Right hindlimb (tissue), 1 donor: ENCODE measurements around the gene ERF.

Source experiments
- DNase-seq: peaks from one replicate; pipeline ENCODE4 v3.0.0-alpha.2; 2018

ERF gene

DNA sequence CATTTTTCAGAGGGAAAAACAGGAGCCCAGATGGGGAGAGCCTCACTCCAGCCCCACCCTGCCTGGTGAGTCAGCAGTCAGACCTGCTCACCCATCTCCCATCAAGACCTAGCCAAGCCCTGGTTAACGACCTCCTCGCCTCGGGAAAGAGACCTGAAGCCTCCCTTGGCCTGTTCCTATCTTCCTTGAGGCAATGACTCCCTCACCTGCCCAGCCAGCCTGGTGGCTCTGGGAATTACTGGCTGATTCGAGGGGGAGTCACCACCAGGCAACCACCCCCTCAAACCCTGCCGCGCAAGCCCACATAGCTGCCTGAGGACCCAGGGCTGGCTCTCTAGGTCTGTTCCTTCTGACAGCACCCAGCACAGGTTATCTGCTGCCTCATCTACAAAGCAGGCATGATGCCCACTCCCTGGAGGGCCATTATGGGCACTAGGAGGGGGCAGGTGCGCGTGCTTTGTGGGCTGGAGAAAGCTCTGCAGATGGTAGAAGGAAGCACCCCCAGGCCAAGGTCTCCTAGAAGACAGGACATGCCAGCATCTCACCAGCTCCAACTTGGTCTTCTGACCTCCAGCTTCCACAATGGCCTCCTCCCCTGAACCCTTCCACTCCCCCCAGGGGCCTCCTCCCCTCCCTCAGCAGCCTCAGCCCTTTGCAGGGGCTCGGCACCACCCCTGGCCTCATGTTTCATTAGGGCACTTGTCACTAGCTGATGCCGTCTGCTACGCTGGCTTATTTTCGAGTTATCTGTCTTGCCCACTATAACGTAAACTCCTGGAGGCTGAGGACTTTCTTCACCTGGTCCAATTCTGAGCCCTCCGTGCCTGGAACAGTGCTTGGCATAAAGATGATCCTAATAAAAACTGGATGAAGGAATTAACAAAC lies 47.8 kb downstream of the ERF start:
- DNase-seq, result no peak

DNA sequence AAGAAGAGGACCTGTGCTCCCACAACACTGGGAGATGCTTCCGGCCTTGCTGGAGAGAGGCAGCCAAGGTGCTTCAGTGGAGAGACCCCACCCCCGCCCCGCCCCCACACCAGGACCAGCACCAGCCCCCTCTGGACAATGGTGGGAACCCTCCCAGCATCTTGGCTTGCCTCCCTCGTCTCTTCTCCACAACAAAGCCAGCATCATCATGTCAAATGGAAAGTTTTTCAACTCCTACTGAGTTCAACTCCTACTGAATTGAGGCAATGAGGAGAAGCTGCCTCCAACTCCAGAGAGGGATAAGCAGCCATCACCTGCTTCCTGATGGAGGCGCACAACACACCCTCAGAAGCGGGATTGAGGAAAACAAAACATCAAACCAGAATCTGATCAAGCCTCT lies 50.3 kb downstream of the ERF start:
- DNase-seq, result no peak

DNA sequence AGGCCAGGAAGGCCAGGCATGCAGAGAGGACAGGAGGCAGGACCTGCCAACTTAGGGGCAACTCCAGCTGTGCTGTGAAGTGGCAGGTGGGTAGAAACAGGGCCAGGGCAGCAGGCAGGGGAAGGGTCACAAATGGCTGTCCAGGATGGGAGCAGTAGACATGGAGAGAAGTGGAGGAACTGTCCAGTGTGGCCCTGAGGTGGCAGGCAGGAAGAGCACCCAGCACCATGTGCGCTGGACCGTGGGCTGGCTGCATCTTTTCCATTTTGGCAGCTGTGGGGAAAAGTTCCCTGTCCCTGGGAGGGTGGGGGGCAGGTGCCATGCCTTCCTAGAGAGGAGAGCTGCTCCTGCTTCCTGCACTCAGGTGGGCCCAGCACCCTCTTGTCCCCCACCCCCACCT lies 51.2 kb downstream of the ERF start:
- no peak for DNase-seq

DNA sequence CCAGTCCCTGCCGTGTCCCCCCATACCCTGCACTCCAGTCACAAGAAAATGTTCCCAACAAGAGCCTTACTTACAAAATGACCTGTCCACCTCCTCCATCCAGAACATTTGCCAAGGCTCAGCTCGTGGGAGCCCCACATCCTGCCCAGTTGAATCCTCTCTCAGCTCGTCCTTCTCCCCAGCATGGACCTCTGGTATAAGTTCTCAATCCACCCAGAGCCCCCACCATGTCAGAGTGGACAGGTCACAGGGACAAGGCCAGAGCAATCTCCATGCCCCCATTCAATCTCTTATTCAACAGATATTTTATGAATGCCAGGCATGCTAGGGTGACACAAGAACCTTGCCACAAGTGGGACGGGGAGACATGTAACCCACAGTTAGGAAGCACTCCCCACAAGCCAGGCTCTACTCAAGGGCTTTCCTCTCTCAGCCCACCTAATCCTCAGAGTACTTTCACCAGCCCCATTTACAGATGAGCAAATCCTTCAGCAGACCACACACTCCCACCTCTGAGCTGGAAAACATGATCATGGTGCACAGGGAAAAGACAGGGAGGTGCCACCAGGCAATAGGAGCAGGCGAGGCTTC lies 52.5 kb downstream of the ERF start:
- no peak for DNase-seq

DNA sequence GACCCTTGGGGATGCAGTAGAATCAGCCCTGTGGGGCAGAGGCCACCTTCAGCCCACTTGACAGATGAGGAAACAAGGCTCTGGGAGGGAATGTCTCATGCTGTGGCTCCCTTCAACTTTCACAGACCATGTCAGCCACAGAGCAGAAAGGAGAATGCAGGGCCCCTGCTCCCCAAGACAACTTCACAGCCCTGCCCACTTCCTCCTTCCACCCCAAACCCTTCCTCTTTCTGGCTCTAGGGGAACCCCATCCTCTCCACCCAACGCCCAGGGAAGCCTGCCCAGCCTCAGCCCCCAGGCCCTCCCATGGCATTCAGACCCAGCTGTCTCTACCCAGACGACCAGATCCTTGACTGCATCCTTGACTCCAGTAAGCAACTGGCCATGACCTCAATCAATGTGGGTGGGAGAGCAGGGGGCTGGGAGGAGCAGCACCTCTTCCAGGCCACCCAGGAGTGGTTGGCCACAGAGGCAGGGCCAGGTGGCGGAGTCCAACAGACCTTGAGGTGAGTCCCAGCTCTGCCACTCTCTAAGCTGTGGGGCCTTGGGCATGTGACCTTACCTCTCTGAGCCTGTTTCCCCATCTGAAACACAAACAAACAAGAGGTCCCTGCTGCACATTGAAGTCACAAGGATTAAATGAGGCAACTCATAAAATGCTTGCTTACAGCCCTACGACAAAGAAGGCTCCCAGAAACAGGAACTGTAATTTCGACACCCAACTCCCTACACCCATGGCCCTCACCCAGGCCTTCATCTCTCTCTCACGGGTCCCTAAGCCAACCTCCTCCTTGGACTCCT lies 53.2 kb downstream of the ERF start:
- DNase-seq, result no peak

DNA sequence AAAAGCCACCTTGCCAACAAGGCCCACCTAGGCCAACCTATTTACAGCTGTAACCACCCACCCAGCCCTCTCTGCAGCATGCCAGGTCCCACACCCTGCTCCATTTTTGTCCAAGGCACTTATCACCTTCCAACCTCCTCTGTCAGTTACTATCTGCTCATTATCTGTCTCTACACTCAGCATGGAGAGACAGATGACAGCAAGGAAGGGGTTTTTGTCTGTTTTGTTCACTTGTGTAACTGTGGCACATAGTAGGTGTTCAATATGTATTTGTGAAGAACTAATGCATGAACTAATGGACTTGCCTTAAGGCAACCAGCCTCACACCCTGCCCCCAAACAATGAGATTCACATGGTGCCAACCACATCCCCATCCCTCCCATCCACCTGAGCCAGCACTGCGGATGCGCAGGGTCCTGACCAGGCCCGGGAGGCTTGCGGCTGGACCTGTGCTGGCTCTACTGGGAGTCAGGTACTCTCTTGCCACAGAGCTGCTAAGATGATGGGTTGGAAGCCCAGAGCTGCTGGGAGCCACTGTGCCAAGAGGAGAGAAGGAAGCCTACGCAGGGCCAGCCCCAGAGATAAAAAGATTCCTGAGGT lies 54.7 kb downstream of the ERF start:
- DNase-seq, result no peak

DNA sequence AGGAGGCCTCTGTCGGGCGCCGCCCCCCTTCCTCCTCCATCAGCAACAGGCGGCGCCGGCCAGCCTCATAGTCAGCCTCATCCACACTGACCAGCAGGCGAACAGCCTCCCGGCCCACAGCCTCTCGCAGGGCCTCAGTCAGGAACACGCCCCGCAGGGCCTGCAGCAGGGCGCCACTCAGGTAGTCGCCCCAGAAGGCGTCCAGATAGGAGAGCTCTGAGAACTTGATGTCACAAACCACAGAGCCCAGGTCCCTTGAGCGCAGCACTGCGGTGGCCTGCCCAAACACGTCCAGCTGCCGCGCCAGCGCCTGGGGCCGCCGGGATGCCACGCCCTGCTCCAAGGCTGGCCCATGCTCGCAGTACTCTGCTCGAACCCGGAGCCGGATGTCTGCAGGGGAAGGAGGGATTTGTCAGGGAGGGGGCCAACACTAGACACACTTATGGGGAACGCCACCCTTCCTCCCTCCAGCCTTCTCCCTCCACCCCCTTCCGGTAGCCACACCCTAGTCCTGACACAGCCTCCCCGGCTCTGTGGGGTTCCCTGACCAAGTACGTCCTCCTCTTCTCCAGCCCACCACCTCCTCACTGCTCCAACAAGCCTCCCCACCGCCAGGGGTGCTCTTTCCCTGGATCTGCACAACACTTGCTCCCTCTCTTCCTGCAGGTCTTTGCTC lies 55.4 kb downstream of the ERF start:
- DNase-seq, result no peak

DNA sequence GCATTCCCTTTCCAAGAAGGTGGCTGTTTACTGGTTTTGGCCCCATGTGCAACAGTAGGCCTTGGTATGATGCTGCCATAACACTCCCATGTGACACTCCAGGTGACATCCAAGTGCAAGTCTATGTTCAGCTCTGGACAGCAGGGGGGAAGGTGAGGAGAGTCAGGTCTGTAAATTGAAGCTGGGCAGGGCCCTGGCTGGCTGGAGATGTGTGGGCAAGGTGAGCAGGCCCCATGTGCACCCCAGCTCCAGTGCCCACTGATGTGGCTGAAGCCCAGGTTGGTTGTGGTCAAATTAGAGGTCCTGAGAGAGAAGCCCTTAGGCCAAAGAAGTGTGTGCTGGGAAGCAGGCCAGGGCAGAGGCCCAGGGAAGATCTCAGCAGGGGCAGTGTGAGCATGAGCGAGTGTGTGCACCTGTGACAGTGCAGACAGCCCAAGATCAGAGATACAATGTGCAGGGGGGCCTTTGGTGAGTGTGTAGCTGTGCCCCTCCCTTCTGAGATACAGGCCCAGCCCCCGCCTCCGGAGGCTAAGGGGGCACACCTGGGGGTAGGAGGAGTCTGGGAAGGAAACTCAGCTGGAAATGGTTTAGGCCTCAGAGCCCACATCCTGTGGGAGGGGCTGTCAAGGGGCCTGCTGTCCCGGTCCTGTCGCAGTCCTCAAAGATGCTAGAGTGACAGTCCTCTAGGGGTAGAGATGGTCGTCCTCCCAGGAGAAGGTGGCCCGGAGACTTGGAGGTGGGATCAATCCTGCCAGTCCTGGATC lies 56.1 kb downstream of the ERF start:
- DNase-seq, result no peak
